ENCODE results near the gene DNM1. TPM values are rescaled to one million over a fixed set of nuclear protein-coding genes. Genes with fewer than 3 reads are reported as not detected.
A peak's percentile ranks its signal among the peaks of the same experiment; 100 is the strongest.

The DNM1 gene
- polyA plus RNA-seq, 3 donors = 0.05 to 4.9 (median 0.56) TPM

GRCh38 chr9:128245421-128246151, 42.4 kb downstream of the DNM1 start:
- intact Hi-C loops (cut with micrococcal nuclease) = no loop called here
- H3K27ac ChIP-seq (ENCODE audit: low read depth in 1 of 2, low read length in 2 of 2) = no peak overlapping the region
- no peaks in the 10 kb centered on the region for H3K36me3 Mint-ChIP-seq
- peak overlapping the region in 1 of 3 experiments; percentile 56 for H3K4me3 ChIP-seq (replicated peaks in 1 of 3; ENCODE audit: low read depth in 2 of 3, low read length in 3 of 3)
- peak overlapping the region in 1 of 2 donors; percentile 67 for H3K4me3 Mint-ChIP-seq
- peak overlapping the region in 2 of 7 donors; percentile 4 to 10 for H3K27ac Mint-ChIP-seq
- H3K36me3 ChIP-seq (replicated peaks in 1 of 2; ENCODE audit: control insufficient read depth in 1 of 2, insufficient read depth in 2 of 2, low read length in 2 of 2) = no peaks in the 10 kb centered on the region
- no peak overlapping the region for H3K9ac ChIP-seq (ENCODE audit: insufficient read depth, low read length, poor library complexity, severe bottlenecking)
- TF ChIP-seq CTCF (IDR thresholded peaks at IDR 0.05) = no peak
- peaks cover 9 to 22% (median 15%) of the 10 kb centered on the region in 3 donors for H3K27me3 Mint-ChIP-seq (ENCODE audit: low read depth in 3 of 3)
- peaks cover 33 to 46% of the 10 kb centered on the region in 2 donors for H3K4me1 ChIP-seq (ENCODE audit: control insufficient read depth in 1 of 2, insufficient read depth in 2 of 2, low read length in 2 of 2)
- peaks cover 0 to 2% (median 0%) of the 10 kb centered on the region in 7 donors for H3K9me3 Mint-ChIP-seq
- peak overlapping the region; percentile 71 for H3K4me2 ChIP-seq (replicated peaks; ENCODE audit: extremely low read depth, low read length, poor library complexity, severe bottlenecking)
- 21% methylated on average over 8 of the region's 13 CpGs for WGBS (ENCODE audit: insufficient coverage)
- H3K27me3 ChIP-seq (ENCODE audit: control insufficient read depth in 2 of 2, insufficient read depth in 2 of 2, low read length in 2 of 2) = peaks cover 0 to 5% of the 10 kb centered on the region in 2 donors
- peaks cover 34% of the 10 kb centered on the region for H3K4me1 Mint-ChIP-seq
- no peak for DNase-seq
- no peaks in the 10 kb centered on the region for H3K9me3 ChIP-seq (replicated peaks in 1 of 2; ENCODE audit: control insufficient read depth in 1 of 2, insufficient read depth in 1 of 2, low read length in 2 of 2)
- H3K79me2 ChIP-seq (ENCODE audit: insufficient read depth, low read length) = no peaks in the 10 kb centered on the region
- H2AFZ ChIP-seq (ENCODE audit: insufficient read depth, low read depth, low read length, poor library complexity, severe bottlenecking) = peak overlapping the region; percentile 65
- H4K20me1 ChIP-seq (ENCODE audit: insufficient read depth, low read length) = no peaks in the 10 kb centered on the region

- peaks cover 0 to 2% of the 10 kb centered on the region in 2 donors for H3K36me3 Mint-ChIP-seq
- Histone ChIP-seq H3K9ac (ENCODE audit: insufficient read depth, low read length, poor library complexity, severe bottlenecking) (no peak overlapping the region), H3K27me3 (ENCODE audit: control insufficient read depth in 2 of 2, insufficient read depth in 2 of 2, low read length in 2 of 2) (peaks cover 0 to 10% of the 10 kb centered on the region in 2 donors), H3K27ac (ENCODE audit: low read depth in 1 of 2, low read length in 2 of 2) (no peak overlapping the region), H3K79me2 (ENCODE audit: insufficient read depth, low read length) (no peaks in the 10 kb centered on the region), H3K4me2 (replicated peaks; ENCODE audit: extremely low read depth, low read length, poor library complexity, severe bottlenecking) (no peak overlapping the region), H3K36me3 (replicated peaks in 1 of 2; ENCODE audit: control insufficient read depth in 1 of 2, insufficient read depth in 2 of 2, low read length in 2 of 2) (no peaks in the 10 kb centered on the region), H2AFZ (ENCODE audit: insufficient read depth, low read depth, low read length, poor library complexity, severe bottlenecking) (no peak overlapping the region), H3K9me3 (replicated peaks in 1 of 2; ENCODE audit: control insufficient read depth in 1 of 2, insufficient read depth in 1 of 2, low read length in 2 of 2) (no peaks in the 10 kb centered on the region), H4K20me1 (ENCODE audit: insufficient read depth, low read length) (no peaks in the 10 kb centered on the region), H3K4me1 (ENCODE audit: control insufficient read depth in 1 of 2, insufficient read depth in 2 of 2, low read length in 2 of 2) (peaks cover 41 to 55% of the 10 kb centered on the region in 2 donors), H3K4me3 (replicated peaks in 1 of 3; ENCODE audit: low read depth in 2 of 3, low read length in 3 of 3) (no peak overlapping the region)
- H3K4me3 Mint-ChIP-seq = no peak overlapping the region
- no peak for DNase-seq
- peaks cover 39% of the 10 kb centered on the region for H3K4me1 Mint-ChIP-seq
- H3K9me3 Mint-ChIP-seq = peaks cover 0 to 3% (median 2%) of the 10 kb centered on the region in 7 donors
- H3K27ac Mint-ChIP-seq = no peak overlapping the region
- TF ChIP-seq CTCF (IDR thresholded peaks at IDR 0.05) = no peak
- intact Hi-C loops (cut with micrococcal nuclease) = no loop called here
- WGBS (ENCODE audit: insufficient coverage) = no CpG with 5 or more reads among the region's 2 CpGs
- H3K27me3 Mint-ChIP-seq (ENCODE audit: low read depth in 3 of 3) = peaks cover 17 to 26% (median 19%) of the 10 kb centered on the region in 3 donors
These were observed 43.3 kb downstream of the DNM1 start for GRCh38 chr9:128246471-128246870.
